ENCODE measurements around the gene PPP2R5B. TPM values are rescaled to one million over a fixed set of nuclear protein-coding genes. Genes with fewer than 3 reads are reported as not detected.

Gene PPP2R5B
- total RNA-seq, 2 experiments from 2014 or later: 8.6 to 16.2 TPM

DNA sequence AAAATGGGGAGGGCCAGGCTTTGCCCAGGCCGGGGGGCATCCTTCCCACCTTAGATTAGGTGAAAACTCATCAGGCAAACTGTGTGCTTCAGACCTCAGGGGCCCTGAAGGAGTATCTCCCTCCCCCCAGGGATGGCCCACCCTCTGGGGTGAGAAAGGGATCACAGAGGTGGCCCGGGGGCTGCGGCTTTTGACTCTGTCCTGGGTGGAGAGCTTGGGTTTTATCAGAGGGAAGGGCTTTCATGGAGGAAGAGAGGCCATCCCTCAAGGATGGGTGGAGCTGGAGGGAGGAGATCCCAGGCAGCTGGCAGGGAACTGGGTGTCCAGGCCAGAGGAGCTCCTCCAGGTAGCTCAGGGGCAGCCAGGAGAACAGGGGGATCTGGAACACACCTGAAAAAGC lies 3.1 kb upstream of the PPP2R5B start:
- H3K4me3 ChIP-seq (ENCODE audit: low read depth, low read length, poor library complexity, severe bottlenecking): no peak overlapping the region
- H4K20me1 ChIP-seq (ENCODE audit: insufficient read depth, low read length): no peaks in the 10 kb centered on the region
- H3K27ac ChIP-seq (ENCODE audit: low read depth, low read length, poor library complexity, severe bottlenecking): no peak overlapping the region
- no peak overlapping the region for H2AFZ ChIP-seq (ENCODE audit: low read length)
- no peaks in the 10 kb centered on the region for H3K9me2 ChIP-seq (ENCODE audit: insufficient read depth, low read length)
- peaks cover 4% of the 10 kb centered on the region; the same call in 1 of the 2 replicates for H3K79me2 ChIP-seq (ENCODE audit: insufficient read depth, low read depth, low read length)
- POLR2A ChIA-PET: interaction anchor here (0.7 kb wide), 1 partner anchor 854 kb away, joined by 3 read pairs; no protein-coding TSS in a partner anchor
- intact Hi-C loops (cut with micrococcal nuclease; ENCODE audit: unreplicated experiment): no loop called here
- TF ChIP-seq EZH2phosphoT487 (IDR thresholded peaks at IDR 0.05; ENCODE audit: borderline replicate concordance, low read depth, low read length): no peak
- TF ChIP-seq, protein P1, sequence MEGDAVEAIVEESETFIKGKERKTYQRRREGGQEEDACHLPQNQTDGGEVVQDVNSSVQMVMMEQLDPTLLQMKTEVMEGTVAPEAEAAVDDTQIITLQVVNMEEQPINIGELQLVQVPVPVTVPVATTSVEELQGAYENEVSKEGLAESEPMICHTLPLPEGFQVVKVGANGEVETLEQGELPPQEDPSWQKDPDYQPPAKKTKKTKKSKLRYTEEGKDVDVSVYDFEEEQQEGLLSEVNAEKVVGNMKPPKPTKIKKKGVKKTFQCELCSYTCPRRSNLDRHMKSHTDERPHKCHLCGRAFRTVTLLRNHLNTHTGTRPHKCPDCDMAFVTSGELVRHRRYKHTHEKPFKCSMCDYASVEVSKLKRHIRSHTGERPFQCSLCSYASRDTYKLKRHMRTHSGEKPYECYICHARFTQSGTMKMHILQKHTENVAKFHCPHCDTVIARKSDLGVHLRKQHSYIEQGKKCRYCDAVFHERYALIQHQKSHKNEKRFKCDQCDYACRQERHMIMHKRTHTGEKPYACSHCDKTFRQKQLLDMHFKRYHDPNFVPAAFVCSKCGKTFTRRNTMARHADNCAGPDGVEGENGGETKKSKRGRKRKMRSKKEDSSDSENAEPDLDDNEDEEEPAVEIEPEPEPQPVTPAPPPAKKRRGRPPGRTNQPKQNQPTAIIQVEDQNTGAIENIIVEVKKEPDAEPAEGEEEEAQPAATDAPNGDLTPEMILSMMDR (conservative IDR thresholded peaks at IDR 0.05; ENCODE audit: low read length): no peak
- peaks cover 39% of the 10 kb centered on the region for H3K4me1 ChIP-seq (ENCODE audit: insufficient read depth, low read length, poor library complexity, severe bottlenecking)
- DNase-seq (ENCODE audit: low spot score): no peak
- H3K4me2 ChIP-seq (ENCODE audit: low read length): no peak overlapping the region
- CTCF ChIA-PET (ENCODE audit: unreplicated experiment): no interaction called here
- BruUV-seq (replicated peaks): no TSS peak
- H3K36me3 ChIP-seq (ENCODE audit: insufficient read depth, low read length): no peaks in the 10 kb centered on the region
- no peaks in the 10 kb centered on the region for H3K9me3 ChIP-seq (ENCODE audit: low read length)

DNA sequence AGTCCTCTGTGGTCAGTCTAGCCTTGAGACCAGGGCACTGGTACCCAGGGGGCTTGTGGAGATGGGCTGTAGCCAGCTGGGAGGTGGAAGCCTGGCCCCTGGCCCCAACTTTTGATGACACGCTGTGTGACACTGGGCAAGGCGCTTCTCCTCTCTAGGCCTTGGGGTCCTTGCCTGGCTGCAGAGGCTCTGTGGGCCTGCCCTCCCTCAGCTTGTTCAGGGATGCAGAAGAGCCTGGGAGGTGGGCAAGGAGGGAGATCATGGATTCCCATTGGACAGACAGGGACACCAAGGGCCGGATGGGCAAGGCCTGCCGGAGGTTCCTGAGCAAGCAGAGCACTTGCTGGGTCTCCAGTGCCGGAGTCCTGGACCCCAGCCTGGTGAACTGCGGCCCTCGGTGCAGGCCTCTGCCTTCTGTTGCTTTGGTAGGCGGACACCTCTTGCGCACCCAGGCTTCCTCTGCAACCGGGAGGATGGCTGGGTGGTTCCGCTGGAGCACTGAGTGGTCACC lies 1.3 kb upstream of the PPP2R5B start:
- peaks cover 34% of the 10 kb centered on the region for H3K4me1 ChIP-seq (ENCODE audit: insufficient read depth, low read length, poor library complexity, severe bottlenecking)
- H3K9me2 ChIP-seq (ENCODE audit: insufficient read depth, low read length): no peaks in the 10 kb centered on the region
- no peaks in the 10 kb centered on the region for H4K20me1 ChIP-seq (ENCODE audit: insufficient read depth, low read length)
- no peaks in the 10 kb centered on the region for H3K36me3 ChIP-seq (ENCODE audit: insufficient read depth, low read length)
- ChIA-PET POLR2A (interaction anchor here (0.6 to 1.3 kb wide), 3 partner anchors 23 to 213 kb away, joined by 3 to 5 read pairs (median 3); no protein-coding TSS in a partner anchor), CTCF (ENCODE audit: unreplicated experiment) (no interaction called here)
- no peaks in the 10 kb centered on the region; the same call in 1 of the 2 replicates for H3K79me2 ChIP-seq (ENCODE audit: insufficient read depth, low read depth, low read length)
- DNase-seq (ENCODE audit: low spot score): no peak
- intact Hi-C loops (cut with micrococcal nuclease; ENCODE audit: unreplicated experiment): no loop called here
- H2AFZ ChIP-seq (ENCODE audit: low read length): peak overlapping the region; percentile 87; the same call in 1 of the 2 replicates
- H3K4me3 ChIP-seq (ENCODE audit: low read depth, low read length, poor library complexity, severe bottlenecking): no peak overlapping the region
- TF ChIP-seq, protein P1 (conservative IDR thresholded peaks at IDR 0.05; ENCODE audit: low read length): no peak
- TF ChIP-seq EZH2phosphoT487 (IDR thresholded peaks at IDR 0.05; ENCODE audit: borderline replicate concordance, low read depth, low read length): no peak
- H3K4me2 ChIP-seq (ENCODE audit: low read length): peak overlapping the region; percentile 84
- H3K9me3 ChIP-seq (ENCODE audit: low read length): no peaks in the 10 kb centered on the region
- BruUV-seq (replicated peaks): no TSS peak
- no peak overlapping the region for H3K27ac ChIP-seq (ENCODE audit: low read depth, low read length, poor library complexity, severe bottlenecking)

DNA sequence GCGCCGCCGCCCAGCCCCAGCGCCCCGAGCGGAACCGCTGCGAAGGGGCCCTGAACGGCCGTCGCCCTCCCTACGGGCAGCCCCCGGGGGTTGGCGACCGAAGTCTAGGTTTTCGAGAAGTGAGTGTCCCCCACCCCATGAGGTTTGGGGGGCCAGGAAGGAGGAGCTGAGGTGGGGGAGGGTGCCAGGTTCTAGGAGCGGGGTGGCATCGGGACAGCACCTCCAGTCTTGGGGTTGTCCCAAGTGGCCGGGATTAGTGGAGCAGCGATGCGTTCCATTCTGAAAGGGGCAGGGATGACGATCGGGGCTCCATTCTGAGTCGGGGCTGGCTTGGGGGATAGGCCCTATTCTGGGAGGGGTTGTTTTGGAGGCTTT lies 408 bp downstream of the PPP2R5B start:
- POLR2A ChIA-PET: interaction anchor here (1.0 to 1.3 kb wide), 2 partner anchors 25 to 88 kb away, joined by 3 read pairs; no protein-coding TSS in a partner anchor
- H3K79me2 ChIP-seq (ENCODE audit: insufficient read depth, low read depth, low read length): no peaks in the 10 kb centered on the region; the same call in 1 of the 2 replicates
- peak overlapping the region; percentile 84 for H3K4me2 ChIP-seq (ENCODE audit: low read length)
- peak overlapping the region; percentile 78 for H3K4me3 ChIP-seq (ENCODE audit: low read depth, low read length, poor library complexity, severe bottlenecking)
- no TSS peak for BruUV-seq (replicated peaks)
- TF ChIP-seq, protein P1 (conservative IDR thresholded peaks at IDR 0.05; ENCODE audit: low read length): no peak
- no peak for TF ChIP-seq EZH2phosphoT487 (IDR thresholded peaks at IDR 0.05; ENCODE audit: borderline replicate concordance, low read depth, low read length)
- peaks cover 18% of the 10 kb centered on the region for H3K4me1 ChIP-seq (ENCODE audit: insufficient read depth, low read length, poor library complexity, severe bottlenecking)
- no peaks in the 10 kb centered on the region; the same call in 1 of the 2 replicates for H3K36me3 ChIP-seq (ENCODE audit: insufficient read depth, low read length)
- H4K20me1 ChIP-seq (ENCODE audit: insufficient read depth, low read length): no peaks in the 10 kb centered on the region
- intact Hi-C loops (cut with micrococcal nuclease; ENCODE audit: unreplicated experiment): loop anchor here (2.0 kb wide), 1 partner anchor 88 kb away; no protein-coding TSS in a partner anchor
- DNase-seq (ENCODE audit: low spot score): no peak
- CTCF ChIA-PET (ENCODE audit: unreplicated experiment): interaction anchor here (0.6 kb wide), 1 partner anchor 56 kb away, joined by 4 read pairs; no protein-coding TSS in a partner anchor
- peak overlapping the region; percentile 87 for H2AFZ ChIP-seq (ENCODE audit: low read length)
- H3K27ac ChIP-seq (ENCODE audit: low read depth, low read length, poor library complexity, severe bottlenecking): no peak overlapping the region
- H3K9me2 ChIP-seq (ENCODE audit: insufficient read depth, low read length): no peaks in the 10 kb centered on the region
- no peaks in the 10 kb centered on the region for H3K9me3 ChIP-seq (ENCODE audit: low read length)

Data from OCI-LY7 (cell line).